Activated CD8-positive, alpha-beta memory T cell treated with anti-CD3 and anti-CD28 coated beads, Interleukin-2, amount 10 ng/mL, durations not matched to agents 7 days and 5 days (primary cell): ENCODE results near the gene RELL1. TPM values are rescaled to one million over a fixed set of nuclear protein-coding genes. Genes with fewer than 3 reads are reported as not detected.
"Not testable (repeated sequence)": the region's sequence is repeated elsewhere in the genome, so short reads cannot be mapped to it uniquely, and the experiment has no call there.

Source experiments
- ATAC-seq: fragments of 150-1000 bp; cut with Tn5 transposase; one replicate; pipeline ENCODE4 v1.10.0; 2021; ENCODE audit warnings: moderate library complexity
- CTCF ChIA-PET: fragments of 350-600 bp; sonication (Branson Sonifier 250); formaldehyde crosslinking; loops from one replicate; lab custom pipeline; 2021; ENCODE audit warnings: antibody characterized with exemption; lab: Charles Lee
- DNase-seq: peaks from one replicate; pipeline ENCODE4 v3.0.0-alpha.2; 2020
- H3K27ac Mint-ChIP-seq: one replicate; pipeline ENCODE4 v1.8.0; 2021; ENCODE audit warnings: mild to moderate bottlenecking, mixed read lengths
- H3K27me3 Mint-ChIP-seq: one replicate; pipeline ENCODE4 v1.8.0; 2021; ENCODE audit warnings: mixed read lengths
- H3K36me3 Mint-ChIP-seq: one replicate; pipeline ENCODE4 v1.8.0; 2021; ENCODE audit warnings: mild to moderate bottlenecking, mixed read lengths
- H3K4me1 Mint-ChIP-seq: one replicate; pipeline ENCODE4 v1.8.0; 2021; ENCODE audit warnings: mixed read lengths
- H3K4me3 Mint-ChIP-seq: one replicate; pipeline ENCODE4 v1.8.0; 2021; ENCODE audit warnings: mild to moderate bottlenecking, moderate library complexity, mixed read lengths
- H3K9me3 Mint-ChIP-seq: one replicate; pipeline ENCODE4 v1.8.0; 2022; ENCODE audit warnings: low read depth, mixed read lengths
- total RNA-seq, 2 experiments: library from RNA; stranded (reverse); gene quantifications; one replicate each; pipeline ENCODE4 v1.2.3, GENCODE V29; 2021

The RELL1 gene
- total RNA-seq, 2 experiments from 2014 or later: 35.5 to 42.3 TPM

DNA sequence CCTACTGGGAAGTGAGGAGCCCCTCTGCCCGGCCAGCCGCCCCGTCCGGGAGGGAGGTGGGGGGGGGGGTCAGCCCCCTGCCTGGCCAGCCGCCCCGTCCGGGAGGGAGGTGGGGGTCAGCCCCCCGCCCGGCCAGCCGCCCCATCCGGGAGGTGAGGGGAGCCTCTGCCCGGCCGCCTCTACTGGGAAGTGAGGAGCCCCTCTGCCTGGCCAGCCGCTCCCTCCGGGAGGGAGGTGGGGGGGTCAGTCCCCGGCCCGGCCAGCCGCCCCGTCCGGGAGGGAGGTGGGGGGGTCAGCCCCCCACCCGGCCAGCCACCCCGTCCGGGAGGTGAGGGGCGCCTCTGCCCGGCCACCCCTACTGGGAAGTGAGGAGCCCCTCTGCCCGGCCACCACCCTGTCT, 17.1 kb downstream of the RELL1 start:
- H3K4me3 Mint-ChIP-seq, ATAC-seq, H3K27me3 Mint-ChIP-seq, DNase-seq, CTCF ChIA-PET, H3K27ac Mint-ChIP-seq, H3K9me3 Mint-ChIP-seq: not testable (repeated sequence)
- peaks cover 45% of the 10 kb centered on the region for H3K36me3 Mint-ChIP-seq
- peaks cover 72% of the 10 kb centered on the region for H3K4me1 Mint-ChIP-seq

DNA sequence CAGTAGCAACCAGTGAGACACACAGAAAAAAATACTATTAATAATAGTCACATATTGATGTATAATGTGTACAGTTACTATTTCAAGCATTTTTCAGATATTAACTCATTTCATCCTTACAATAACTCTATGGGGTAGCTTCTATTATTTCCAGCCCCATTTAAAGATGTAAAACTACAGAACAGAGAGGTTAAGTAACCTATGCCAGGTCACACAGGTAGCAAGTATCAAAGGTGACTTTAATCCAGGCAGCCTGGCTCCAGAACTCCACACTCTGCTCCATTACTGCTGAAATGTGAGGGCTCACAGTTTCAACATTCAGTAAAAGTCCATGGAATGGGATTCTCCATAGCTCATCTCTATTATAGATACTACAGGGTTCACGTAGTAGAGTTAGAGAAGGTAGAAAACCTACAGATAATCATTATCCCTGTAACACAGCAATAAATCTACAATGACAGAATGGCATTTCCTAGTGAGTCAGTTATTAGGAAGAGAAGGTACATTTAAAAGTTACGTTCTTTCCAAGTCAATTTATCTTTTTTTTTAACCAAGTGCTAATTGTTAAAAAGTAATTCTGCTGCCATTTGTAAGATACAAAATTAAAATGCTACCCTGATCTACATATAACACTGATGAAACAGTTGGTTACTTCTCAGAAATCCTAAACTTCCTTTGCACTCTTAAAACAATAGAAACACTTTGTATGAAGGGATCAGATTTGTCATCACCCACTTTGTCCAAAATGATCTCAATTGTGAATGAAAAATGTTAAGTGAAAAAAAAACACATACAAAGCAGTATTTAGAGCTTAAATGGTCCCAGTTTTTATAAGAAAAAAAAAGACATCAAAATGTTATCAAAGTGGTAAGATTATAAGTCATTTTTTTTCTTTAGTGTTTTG, 18.7 kb downstream of the RELL1 start:
- Mint-ChIP-seq H3K36me3 (peaks cover 35% of the 10 kb centered on the region), H3K4me3 (peak overlapping the region; percentile 17), H3K27ac (peak overlapping the region; percentile 30), H3K27me3 (no peaks in the 10 kb centered on the region), H3K9me3 (no peaks in the 10 kb centered on the region), H3K4me1 (peaks cover 66% of the 10 kb centered on the region)
- no peak for ATAC-seq
- no peak for DNase-seq
- CTCF ChIA-PET: interaction anchor here (1.3 kb wide), 1 partner anchor 55 kb away, joined by 3 read pairs; no protein-coding TSS in a partner anchor

DNA sequence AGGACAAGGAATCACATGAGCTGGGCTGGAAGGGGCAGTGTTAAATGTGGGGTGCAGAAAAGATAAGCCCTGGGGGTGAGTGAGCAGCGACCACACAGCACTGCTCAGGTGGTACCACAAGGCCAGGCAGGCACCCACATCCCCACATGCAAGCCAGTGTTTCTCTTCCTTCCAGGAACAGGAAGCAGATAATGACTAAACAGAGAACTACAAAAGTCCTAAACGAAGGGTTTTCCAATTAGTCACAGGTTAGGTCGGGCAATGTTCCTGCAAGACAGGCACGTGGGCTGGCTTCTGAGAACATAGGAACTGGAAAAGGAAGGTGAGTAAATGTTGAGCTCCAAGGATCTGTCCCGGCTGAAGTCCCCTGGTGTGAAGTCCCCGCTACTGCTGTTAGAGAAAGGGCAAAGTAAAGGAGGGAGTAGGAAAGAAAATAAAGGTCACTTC, 19.5 kb downstream of the RELL1 start:
- CTCF ChIA-PET: interaction anchor here (1.3 kb wide), 1 partner anchor 54 kb away, joined by 3 read pairs; no protein-coding TSS in a partner anchor
- ATAC-seq (peak; percentile 78), DNase-seq (peak; percentile 71)
- Mint-ChIP-seq H3K4me3 (peak overlapping the region; percentile 17), H3K27ac (peak overlapping the region; percentile 30), H3K4me1 (peaks cover 61% of the 10 kb centered on the region), H3K36me3 (peaks cover 28% of the 10 kb centered on the region), H3K9me3 (no peaks in the 10 kb centered on the region), H3K27me3 (no peaks in the 10 kb centered on the region)

DNA sequence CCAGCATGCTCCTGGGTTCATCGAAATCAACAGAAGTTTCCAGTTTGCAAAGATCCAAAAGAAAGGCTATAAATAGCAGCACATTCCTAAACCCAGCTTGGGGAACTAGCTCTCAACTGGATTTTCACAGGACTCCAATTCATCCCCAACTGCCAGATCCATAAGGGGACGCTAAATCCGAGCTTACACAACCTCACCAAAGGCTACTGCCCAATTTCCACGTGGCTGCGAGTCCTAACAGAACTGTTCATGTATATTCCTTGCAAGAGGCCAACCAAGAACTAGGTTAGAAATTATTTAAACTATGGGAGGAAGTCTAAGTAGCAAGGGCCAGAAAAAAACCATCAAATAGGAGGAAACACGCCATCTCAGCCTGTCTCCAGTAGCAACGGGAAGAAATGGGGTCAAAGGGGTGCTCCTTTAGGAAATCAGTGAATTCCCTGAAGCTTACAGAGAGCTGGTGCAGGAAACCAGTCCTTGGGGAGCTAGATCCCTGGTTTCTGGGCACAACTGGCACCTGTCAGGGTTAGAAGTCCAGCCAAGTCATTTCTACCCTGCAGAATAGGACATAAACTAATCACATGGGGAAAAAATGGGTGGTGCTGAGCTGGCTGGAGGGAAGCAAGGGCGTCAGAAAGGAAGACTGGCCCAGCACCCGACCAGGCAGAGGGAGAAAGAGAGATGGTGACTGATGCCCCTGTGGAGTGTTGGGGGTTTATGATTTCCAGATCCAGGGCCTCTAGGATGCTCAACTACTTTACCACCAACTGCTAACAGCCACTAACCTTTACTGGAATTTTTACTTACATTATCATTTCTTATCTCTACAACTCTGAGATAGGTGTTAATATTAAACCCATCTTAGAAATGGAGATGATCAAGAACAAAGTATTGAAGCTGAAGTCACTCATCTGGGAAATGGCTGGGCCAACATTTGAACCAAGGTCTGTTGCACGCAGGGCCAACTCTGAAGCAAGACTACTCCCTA, 20.5 kb downstream of the RELL1 start:
- no peak overlapping the region for H3K4me3 Mint-ChIP-seq
- ATAC-seq: no peak
- H3K4me1 Mint-ChIP-seq: peaks cover 54% of the 10 kb centered on the region
- CTCF ChIA-PET: interaction anchor here (0.9 to 1.3 kb wide), 2 partner anchors 53 to 64 kb away, joined by 3 read pairs; no protein-coding TSS in a partner anchor
- H3K27ac Mint-ChIP-seq: no peak overlapping the region
- H3K27me3 Mint-ChIP-seq: no peaks in the 10 kb centered on the region
- no peaks in the 10 kb centered on the region for H3K9me3 Mint-ChIP-seq
- no peak for DNase-seq
- peaks cover 25% of the 10 kb centered on the region for H3K36me3 Mint-ChIP-seq

DNA sequence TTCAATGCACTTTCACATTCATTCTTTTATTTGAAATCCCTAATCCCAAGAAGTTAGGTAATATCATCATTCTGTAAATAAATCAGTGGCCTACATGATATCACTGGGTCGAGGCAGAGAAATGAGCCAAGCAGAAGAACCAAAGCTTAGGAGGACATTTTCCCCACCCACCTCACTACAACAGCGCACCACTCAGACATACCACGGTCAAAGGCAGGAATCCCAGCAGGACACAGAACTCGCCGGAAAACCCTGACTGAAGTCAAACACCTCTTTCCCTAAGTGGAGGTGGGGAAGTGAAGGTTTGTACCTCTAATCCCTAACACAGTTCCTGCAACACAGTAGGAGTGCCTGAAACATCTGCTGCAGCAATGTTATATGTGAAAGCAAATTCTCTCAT, 21.5 kb downstream of the RELL1 start:
- peaks cover 29% of the 10 kb centered on the region for H3K36me3 Mint-ChIP-seq
- CTCF ChIA-PET: interaction anchor here (0.9 to 1.0 kb wide), 2 partner anchors 18 to 63 kb away, joined by 3 read pairs; no protein-coding TSS in a partner anchor
- no peak overlapping the region for H3K4me3 Mint-ChIP-seq
- peaks cover 2% of the 10 kb centered on the region for H3K9me3 Mint-ChIP-seq
- ATAC-seq: no peak
- H3K4me1 Mint-ChIP-seq: peaks cover 55% of the 10 kb centered on the region
- H3K27me3 Mint-ChIP-seq: no peaks in the 10 kb centered on the region
- H3K27ac Mint-ChIP-seq: no peak overlapping the region
- DNase-seq: no peak

DNA sequence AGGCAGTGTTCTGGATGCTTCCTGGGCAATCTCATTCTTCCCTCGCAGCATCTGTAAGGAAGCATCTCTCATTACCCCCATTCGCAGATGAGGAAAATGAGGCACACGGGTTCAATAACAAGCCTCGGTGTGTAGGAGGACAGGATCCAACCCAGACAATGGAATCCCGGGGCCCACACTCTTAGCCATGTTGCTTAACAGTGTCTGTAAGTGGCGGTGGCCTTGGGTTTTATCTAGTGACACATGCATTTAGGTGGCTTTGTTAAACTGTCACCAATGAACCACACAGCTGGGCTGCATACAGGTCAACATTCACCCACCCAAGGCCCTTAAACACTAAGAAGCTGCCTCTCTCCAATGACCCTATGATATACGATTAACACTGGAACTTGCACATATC, 22.6 kb downstream of the RELL1 start:
- Mint-ChIP-seq H3K27me3 (no peaks in the 10 kb centered on the region), H3K4me1 (peaks cover 59% of the 10 kb centered on the region), H3K36me3 (peaks cover 40% of the 10 kb centered on the region), H3K9me3 (peaks cover 2% of the 10 kb centered on the region), H3K4me3 (no peak overlapping the region), H3K27ac (no peak overlapping the region)
- no peak for DNase-seq
- no peak for ATAC-seq
- CTCF ChIA-PET: interaction anchor here (1.0 kb wide), 1 partner anchor 19 kb away, joined by 3 read pairs; no protein-coding TSS in a partner anchor

DNA sequence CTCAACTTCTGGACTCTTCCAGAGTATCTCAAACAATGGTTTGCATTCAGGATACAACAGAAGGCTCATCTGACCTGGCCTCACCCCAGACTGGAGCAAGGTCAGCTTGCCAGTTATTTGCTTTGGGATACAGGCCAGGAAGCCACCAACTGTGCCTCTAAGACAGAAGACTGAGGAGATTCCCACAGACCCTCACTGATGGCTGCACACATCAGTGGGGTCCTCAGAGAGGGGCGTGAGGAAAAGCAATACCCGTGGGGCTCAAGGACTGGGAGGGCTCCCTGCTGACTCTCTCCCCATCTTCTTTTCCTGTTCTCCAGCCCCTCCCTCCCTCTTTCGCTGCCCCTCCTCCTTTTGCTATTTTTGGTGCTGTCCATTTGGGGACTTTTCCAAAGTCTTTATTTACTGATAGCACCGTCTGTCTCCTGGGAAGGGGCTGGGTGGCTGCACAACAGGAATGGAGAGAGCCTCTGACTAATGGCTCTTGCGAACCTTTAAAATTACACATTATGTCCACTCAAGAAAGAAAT, 23.2 kb downstream of the RELL1 start:
- no peaks in the 10 kb centered on the region for H3K27me3 Mint-ChIP-seq
- H3K36me3 Mint-ChIP-seq: peaks cover 45% of the 10 kb centered on the region
- CTCF ChIA-PET: interaction anchor here (1.6 kb wide), 1 partner anchor 60 kb away, joined by 5 read pairs; no protein-coding TSS in a partner anchor
- peaks cover 5% of the 10 kb centered on the region for H3K9me3 Mint-ChIP-seq
- DNase-seq (no peak), ATAC-seq (no peak)
- no peak overlapping the region for H3K4me3 Mint-ChIP-seq
- H3K27ac Mint-ChIP-seq: no peak overlapping the region
- H3K4me1 Mint-ChIP-seq: peaks cover 57% of the 10 kb centered on the region

DNA sequence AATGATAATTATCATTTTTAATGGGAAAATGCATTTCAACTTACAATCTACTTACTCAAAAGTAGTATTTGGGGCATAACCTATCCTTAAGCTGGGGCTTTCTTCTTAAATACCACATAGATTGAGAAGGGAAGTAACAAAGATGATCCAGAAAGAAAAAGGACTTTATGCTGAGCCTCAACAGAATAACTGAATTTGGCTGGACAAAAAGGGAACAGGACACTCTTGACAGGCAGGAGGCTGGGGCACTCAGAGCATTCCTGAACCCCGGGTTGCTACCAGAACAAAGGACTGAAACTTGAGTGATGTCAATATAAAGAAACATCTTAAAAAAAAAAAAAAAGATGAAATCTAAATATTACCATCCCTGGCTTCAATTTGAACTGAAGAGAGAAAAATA, 23.9 kb downstream of the RELL1 start:
- CTCF ChIA-PET: interaction anchor here (0.6 to 1.6 kb wide), 2 partner anchors 59 to 64 kb away, joined by 3 to 5 read pairs; no protein-coding TSS in a partner anchor
- DNase-seq (no peak), ATAC-seq (no peak)
- Mint-ChIP-seq H3K27ac (no peak overlapping the region), H3K36me3 (peaks cover 49% of the 10 kb centered on the region), H3K4me1 (peaks cover 51% of the 10 kb centered on the region), H3K9me3 (peaks cover 7% of the 10 kb centered on the region), H3K4me3 (no peak overlapping the region), H3K27me3 (no peaks in the 10 kb centered on the region)

DNA sequence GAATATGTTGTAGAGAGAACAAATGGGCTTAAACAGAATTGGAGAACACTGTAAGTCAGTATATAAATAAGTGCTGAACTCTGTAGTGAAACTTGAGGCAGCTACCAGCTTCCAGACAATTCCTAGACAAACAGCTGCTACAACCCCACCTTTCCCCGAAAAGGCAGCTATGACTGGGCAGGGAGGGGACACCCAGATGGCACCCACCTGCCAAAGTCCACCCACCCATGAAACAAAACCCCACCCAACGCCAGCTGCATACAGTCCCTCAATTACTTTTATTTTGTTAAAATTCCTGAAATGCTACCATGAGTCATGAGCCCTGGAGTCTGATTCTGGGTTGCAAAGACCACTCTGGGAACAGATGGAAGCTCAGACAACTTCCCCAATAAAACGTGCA, 24.4 kb downstream of the RELL1 start:
- no peak overlapping the region for H3K27ac Mint-ChIP-seq
- H3K9me3 Mint-ChIP-seq: peaks cover 9% of the 10 kb centered on the region
- DNase-seq: no peak
- H3K4me1 Mint-ChIP-seq: peaks cover 46% of the 10 kb centered on the region
- CTCF ChIA-PET: interaction anchor here (0.6 to 1.6 kb wide), 3 partner anchors 14 to 63 kb away, joined by 3 to 5 read pairs (median 3); no protein-coding TSS in a partner anchor
- ATAC-seq: no peak
- no peak overlapping the region for H3K4me3 Mint-ChIP-seq
- H3K27me3 Mint-ChIP-seq: no peaks in the 10 kb centered on the region
- peaks cover 52% of the 10 kb centered on the region for H3K36me3 Mint-ChIP-seq

DNA sequence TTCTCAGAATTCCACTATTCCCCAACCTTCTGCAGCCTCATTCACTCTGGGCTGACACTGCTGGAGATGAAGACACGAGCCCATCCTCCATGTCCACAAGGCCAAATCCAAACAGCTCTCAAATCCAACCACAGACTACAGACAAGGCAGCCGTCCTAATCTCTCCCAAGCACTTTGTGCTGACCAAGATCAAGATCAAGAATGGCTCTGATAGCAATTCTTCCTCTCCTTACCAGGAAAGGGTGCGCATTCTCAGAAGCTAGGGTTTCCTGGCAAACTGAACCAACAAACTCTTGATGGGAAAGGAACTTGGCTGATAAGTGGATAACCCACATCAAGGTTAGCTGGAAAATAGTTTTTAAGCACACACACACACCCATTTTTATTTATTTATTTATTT, 26.5 kb downstream of the RELL1 start:
- H3K4me3 Mint-ChIP-seq: no peak overlapping the region
- no peak overlapping the region for H3K27ac Mint-ChIP-seq
- peaks cover 12% of the 10 kb centered on the region for H3K9me3 Mint-ChIP-seq
- H3K4me1 Mint-ChIP-seq: peaks cover 25% of the 10 kb centered on the region
- DNase-seq: no peak
- peaks cover 59% of the 10 kb centered on the region for H3K36me3 Mint-ChIP-seq
- H3K27me3 Mint-ChIP-seq: no peaks in the 10 kb centered on the region
- no peak for ATAC-seq
- CTCF ChIA-PET: interaction anchor here (1.4 to 2.7 kb wide), 2 partner anchors 23 to 56 kb away, joined by 3 to 7 read pairs; no protein-coding TSS in a partner anchor

DNA sequence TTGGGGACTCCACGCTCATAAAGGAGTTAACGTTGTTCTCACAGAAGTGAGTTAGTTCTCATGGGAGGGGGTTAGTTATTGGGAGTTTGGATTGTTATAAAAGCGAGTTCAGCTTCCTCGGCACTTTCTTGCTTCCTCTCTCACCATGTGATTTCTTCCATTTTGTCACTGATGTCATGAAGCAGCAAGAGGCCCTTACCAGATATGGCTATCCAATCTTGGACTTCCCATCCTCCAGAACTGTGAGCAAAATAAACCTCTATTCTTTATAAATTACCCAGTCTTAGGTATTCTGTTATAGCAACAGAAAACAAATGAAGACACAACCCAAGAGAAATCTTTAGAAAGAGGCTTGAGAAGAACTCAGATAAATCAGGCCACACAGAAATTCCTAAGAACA, 29.5 kb downstream of the RELL1 start:
- no peak for ATAC-seq
- H3K27ac Mint-ChIP-seq: no peak overlapping the region
- no peak for DNase-seq
- H3K4me1 Mint-ChIP-seq: peaks cover 34% of the 10 kb centered on the region
- peaks cover 12% of the 10 kb centered on the region for H3K9me3 Mint-ChIP-seq
- CTCF ChIA-PET: interaction anchor here (0.8 kb wide), 1 partner anchor 53 kb away, joined by 3 read pairs; no protein-coding TSS in a partner anchor
- no peaks in the 10 kb centered on the region for H3K27me3 Mint-ChIP-seq
- H3K4me3 Mint-ChIP-seq: no peak overlapping the region
- H3K36me3 Mint-ChIP-seq: peaks cover 63% of the 10 kb centered on the region

DNA sequence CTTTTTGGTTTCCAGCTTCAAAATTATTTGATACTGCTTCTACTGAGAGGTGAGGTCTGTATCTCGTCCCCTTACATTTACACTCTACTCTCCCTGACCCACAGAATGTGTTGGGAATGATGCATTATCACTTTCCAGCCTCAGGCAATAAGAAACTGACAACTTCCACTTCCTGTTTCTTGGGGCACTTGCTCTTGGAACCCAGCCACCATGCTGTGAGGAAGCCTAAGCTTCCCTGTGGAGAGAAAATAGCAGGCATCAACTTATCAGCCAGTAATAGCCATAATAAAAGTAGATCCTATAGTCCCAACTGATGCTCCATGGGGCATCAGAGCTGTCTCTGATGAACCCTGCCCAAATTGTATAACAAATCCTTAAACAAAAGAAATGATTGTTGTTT, 32.6 kb downstream of the RELL1 start:
- no peak overlapping the region for H3K27ac Mint-ChIP-seq
- no peak overlapping the region for H3K4me3 Mint-ChIP-seq
- H3K9me3 Mint-ChIP-seq: peaks cover 9% of the 10 kb centered on the region
- H3K36me3 Mint-ChIP-seq: peaks cover 57% of the 10 kb centered on the region
- DNase-seq: no peak
- no peak for ATAC-seq
- CTCF ChIA-PET: no interaction called here
- H3K4me1 Mint-ChIP-seq: peaks cover 25% of the 10 kb centered on the region
- no peaks in the 10 kb centered on the region for H3K27me3 Mint-ChIP-seq
